OCI-M2 (cell line): ENCODE data around the gene GTF3C1.
"Not testable (repeated sequence)": the region's sequence is repeated elsewhere in the genome, so short reads cannot be mapped to it uniquely, and the experiment has no call there.

Experiments used
- DNase-seq: peaks from one replicate; lab custom pipeline; 2025; ENCODE audit not compliant: unreplicated experiment; lab: John Stamatoyannopoulos, UW

Gene GTF3C1

DNA sequence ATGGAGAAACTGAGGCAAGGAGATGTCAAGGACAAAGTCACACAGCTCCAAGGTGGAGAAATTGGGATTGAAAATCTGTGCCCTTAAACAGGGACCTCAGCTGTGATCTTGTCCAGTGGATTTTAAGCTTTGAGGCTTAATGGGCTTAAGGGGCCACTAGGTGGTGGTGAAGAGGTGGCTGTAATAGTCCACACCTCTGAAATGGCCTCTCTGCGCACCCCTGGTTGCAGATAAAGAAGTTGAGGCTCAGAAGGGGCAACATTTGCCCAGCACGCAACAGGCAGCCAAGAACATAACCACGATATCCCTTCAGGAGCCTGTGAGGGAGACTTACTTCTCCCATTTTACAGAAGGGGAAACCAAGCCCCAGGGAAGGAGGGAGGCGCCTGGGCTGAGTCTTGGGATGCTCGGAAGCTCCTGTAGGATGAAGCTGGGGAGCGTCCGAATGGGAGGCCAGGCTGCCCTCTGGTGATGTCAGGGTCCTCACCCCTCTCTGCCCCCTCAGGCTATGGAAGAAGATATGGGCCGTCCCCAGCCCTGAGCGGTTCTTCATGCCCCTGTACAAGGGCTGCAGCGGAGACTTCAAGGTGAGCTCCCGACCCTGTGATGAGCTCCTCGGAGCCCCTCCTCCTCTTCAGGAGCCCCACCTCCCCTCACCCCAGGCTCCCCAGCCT, 104.1 kb downstream of the GTF3C1 start:
- DNase-seq = no peak

DNA sequence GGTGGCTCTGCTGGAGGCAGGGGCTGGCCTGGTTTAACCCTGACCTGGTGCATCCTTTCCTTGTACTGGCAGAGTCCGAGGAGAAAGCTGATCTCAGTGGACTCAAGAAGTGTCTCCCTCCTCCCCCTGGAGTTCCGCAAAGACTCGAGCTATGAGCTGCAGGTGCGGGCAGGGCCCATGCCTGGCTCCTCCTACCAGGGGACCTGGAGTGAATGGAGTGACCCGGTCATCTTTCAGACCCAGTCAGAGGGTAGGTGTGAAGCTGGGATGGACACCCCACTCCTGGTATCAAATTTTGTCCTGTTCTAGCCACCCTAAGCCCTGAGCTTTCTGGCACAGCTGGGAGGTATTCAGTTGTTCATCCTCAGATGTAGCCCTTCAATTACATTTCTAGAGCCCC, 105.2 kb downstream of the GTF3C1 start:
- DNase-seq = no peak

DNA sequence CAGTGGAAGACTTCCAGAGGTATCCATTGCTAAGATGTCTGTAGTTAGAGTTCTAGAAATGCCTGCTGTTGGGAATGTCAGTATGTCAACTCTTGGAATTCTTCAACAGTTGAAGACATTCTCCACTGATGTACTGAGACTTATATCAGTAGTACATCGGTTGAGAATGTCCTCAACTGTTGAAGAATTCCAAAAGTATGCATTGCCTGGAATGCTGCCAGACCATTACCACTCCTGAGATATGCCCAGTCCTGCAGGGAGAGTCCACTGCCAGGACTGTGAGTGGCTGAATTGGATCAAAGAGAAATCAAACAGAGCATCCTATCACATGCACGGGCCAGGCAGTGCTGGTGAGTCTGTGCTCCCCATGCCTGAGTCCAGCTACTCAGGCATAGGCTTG, 105.7 kb downstream of the GTF3C1 start:
- DNase-seq = no peak

DNA sequence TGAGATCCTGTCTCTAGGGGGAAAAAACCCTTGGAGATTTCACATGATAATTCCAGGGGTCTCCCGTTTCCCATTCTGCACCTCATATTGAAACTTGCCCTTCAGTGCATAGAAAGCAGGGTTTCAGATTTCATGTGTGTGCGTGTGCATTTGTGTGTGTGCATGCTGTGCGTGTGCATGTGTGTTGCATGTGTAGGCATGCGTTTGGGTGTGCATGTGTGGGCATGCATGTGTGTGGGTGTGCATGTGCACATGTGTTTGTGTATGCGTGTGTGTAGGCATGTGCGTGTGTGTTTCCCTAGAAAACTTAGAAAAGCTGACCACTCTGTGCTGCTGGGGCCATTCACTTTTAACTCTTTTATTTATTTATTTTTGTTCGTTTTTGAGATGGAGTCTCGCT, 107.7 kb downstream of the GTF3C1 start:
- no peak for DNase-seq

DNA sequence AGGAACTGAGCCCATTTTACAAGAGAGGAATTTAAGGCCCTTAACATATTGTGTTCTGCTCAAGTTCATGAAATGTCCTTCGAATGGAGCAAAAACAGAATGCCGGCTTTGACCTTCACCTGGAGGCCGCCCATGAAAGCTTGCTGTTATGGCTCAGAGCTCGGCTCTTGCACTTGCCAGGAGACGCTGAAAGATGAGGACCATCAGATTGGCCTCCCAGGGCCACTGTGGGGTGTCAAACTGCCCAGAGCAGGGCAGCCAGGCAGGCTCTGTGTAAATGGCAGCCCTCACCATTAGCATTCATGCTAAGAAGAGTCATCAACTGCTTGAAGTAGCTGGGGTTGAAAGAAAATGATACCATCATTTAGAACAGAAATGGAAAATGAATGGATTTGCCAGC, 108.4 kb downstream of the GTF3C1 start:
- no peak for DNase-seq

DNA sequence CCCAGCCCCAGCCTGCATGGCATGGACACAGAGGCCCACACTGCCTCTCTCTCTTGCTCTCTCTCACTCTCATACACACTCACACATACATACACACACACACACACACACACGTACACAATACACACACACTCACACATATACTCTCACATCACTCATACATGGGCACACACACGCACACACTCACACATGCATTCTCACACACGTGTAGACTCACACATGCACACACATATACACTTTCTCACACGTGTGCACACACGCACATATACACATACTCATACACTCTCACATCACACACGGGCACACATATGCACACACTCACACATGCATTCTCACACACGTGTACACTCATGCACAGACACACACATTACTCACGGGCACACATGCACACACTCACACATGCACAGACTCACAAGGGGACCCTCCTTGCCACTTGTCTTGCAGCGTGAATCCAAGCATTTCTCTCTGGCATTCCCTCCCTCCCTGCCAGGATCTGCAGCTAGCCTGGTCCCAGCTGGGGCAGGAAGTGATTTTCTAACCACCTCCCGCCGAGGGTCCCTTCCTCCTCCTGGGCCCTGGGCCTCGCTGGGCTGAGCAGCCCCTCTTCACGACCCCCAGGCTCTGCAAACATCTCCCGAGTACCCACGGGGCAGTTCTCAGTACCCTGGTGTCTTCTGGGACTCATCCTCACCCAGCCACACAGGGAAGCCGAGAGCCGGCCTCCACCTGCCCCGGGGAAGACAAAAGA, 110.3 kb downstream of the GTF3C1 start:
- DNase-seq = no peak

DNA sequence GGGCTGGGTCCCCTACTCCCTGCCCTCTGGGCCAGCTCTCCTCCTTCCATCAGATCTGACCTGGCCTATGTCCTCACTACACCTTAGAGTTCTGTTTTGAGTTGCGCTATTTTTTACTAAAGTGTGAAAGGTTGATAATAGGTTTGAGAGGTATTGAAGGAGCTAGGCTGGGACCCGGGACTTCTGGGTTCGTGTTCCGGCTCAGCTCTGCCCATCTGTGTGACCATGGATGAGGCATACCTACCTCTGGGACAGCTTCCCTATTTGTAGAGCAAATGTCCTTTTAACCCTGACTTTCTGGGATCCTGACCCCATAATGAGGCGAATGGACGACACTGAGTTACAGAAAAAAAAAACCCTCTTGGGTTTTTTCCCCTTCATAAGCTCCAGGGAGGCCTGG, 111.8 kb downstream of the GTF3C1 start:
- DNase-seq = no peak

DNA sequence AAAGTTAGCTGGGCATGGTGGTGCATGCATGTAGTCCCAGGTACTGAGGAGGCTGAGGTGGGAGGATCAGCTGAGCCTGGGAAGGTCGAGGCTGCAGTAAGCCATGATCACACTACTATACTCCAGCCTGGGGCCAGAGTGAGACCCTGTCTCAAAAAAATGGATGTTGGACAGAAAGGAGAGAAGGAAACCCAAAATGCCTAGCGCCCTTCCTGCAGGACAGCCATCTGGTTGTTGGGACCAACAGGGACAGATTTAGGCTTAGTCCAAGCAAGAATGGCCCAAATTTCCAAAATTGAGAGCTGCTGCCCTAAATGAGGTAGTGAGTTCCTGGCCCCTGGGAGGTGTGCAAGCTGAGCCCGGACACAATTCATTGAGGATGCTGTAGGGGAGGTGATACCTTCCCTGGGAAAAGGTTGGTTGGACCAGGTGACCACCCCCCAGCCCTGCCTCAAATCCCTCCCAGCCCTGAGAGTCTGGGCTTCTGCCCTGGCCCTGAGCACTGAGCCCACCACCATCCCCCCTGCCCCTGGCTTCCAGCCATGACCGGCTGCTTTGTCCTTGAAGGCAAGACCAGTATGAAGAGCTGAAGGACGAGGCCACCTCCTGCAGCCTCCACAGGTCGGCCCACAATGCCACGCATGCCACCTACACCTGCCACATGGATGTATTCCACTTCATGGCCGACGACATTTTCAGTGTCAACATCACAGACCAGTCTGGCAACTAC, 112.6 kb downstream of the GTF3C1 start:
- DNase-seq = no peak

DNA sequence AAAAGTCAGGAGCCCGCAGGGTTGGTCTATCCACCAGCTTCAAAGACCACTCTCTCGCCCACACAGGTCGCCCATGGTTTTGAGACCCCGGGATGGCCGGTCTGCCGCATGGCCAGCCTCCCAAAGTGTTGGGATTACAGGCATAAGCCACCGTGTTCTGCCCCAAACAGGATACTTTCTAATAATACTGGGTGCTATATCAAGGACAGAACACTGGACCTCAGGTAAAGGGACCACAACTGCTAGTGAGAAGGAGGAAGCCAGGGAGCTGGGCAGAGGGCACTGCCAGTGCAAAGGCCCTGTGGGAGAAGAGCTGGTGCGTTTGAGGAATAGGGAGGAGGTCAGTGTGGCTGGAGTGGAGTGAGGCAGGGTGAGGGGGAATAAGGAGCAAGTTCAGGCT, 113.6 kb downstream of the GTF3C1 start:
- no peak for DNase-seq

DNA sequence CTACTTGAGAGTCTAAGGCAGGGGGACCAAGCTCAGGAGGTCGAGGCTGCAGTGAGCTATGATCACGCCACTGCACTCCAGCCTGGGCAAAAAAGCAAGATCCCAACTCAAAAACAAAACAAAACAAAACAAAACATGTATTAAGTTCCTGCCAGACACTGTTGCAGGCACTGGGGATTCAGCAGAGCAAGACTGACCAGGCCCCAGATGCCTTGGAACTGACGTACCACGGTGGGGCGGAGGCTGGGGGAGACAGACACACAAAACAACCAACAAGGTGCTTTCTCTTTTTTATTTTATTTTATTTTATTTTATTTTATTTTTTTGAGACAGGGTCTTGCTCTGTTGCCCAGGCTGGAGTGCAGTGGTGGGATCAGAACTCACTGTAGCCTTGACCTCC, 114.6 kb downstream of the GTF3C1 start:
- not testable (repeated sequence) for DNase-seq

DNA sequence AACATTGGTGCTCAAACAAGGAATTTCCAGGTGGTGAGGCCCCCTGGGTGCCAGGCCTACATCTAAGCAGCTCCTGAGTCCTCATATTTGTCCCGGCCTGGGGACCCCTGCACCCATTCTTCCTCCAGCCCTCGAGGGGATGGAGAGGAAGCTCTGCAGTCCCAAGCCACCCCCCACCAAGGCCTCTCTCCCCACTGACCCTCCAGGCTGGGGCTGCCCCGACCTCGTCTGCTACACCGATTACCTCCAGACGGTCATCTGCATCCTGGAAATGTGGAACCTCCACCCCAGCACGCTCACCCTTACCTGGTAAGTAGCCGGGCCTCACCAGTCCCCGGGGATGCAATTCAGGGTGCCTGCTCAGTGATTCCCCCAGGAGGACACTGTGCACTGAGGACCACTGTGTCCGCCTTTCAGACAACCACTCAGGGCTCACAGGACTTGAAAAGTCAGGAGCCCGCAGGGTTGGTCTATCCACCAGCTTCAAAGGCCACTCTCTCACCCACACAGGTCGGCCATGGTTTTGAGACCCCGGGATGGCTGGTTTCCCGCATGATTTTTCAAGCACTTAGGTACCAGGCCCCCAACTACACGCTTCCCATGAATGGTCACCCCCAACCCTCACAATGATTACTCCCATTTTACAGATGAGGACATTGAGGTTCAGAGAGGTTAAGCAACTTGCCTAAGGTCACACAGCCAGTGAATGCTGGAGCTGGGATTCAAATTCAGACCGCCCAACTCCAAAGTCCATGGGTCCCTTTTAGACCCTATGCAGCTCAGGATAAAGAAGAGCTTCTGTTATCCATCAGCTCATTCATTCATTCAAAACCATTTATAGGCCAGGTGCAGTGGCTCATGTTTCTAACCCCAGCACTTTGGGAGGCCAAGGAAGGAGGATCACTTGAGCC, 115.3 kb downstream of the GTF3C1 start:
- DNase-seq = no peak

DNA sequence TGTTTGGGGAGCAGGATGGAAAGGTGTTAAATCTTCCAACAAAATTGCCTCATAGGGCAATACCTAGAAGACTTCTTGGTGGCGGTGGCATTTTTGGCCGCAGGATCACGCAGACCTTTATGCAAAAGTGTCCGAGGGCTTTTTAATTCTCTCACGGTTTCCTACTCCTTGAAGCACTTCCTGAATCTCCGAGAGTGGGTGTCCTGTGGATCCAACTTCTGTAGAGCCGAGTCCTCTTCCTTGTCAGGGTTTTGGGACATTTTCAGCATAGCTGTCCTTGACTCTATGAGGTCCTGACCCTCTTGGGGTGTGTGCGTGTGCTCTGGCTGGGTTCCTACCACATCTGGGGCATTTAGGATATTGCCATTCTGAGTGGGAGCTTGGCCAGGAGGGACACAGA, 116.1 kb downstream of the GTF3C1 start:
- no peak for DNase-seq

DNA sequence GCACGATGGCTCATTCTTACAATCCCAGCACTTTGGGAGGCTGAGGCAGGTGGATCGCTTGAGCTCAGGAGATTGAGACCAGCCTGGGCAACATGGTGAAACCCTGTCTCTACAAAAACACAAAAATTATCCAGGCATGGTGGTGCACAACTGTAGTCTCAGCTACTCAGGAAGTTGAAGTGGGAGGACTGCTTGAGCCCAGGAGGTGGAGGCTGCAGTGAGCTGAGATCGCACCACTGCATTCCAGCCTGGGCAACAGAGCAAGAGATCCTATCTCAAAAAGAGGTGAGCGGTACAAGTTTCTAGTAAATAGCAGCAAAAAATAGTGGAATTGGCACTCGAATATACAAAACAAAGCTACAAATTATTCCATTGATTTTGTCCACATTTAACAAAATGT, 116.5 kb downstream of the GTF3C1 start:
- DNase-seq = not testable (repeated sequence)

DNA sequence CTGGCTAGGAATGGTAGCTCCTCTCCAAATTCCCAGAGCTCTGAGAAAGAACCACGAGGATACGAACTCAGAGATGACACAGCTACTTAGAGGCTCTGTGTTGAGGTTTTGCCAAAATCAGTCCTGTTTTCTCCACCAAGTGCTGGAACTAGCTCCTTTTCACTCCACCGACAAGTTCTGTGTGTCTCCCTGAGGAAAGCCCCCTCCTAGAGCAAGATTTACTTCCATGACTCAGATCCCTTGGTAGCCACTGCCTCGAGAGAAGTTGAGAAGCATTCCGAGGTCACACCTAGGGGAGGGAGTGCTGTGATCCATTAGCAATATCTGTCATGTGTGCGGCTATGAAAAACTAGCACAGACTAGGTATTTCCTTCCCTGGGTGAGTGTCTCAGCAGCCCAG, 117.2 kb downstream of the GTF3C1 start:
- no peak for DNase-seq

DNA sequence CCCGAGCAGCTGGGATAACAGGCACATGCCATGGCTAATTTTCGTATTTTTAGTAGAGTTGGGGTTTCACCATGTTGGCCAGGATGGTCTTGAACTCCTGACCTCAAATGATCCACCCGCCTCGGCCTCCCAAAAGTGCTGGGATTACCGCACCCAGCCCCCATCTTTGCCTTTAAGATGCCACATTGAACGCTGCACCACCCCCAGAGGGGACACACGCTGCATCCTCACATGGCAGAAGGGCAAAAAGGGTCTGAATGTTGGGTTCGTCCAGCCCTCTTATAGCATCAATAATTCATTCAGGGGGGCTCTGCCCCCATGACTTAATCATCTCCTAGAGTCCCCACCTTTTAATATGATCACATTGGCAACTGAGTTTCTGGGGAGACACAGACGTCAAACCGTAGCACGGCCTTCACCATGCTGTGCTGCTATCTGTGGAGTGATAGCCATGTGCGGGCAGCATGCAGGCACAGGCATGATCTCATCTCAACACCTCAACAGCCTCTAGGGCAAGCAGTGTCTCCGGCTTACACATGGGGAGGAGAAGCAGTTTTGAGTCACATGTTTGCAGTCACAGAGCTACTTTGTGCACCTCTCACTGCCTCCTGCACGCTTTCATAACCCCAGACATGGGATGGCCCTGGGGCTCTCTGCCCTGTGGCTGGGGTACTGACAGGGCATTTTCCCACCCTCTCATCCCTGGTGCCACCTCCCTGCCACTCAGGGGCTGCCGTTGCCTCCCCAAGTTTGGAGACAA, 117.8 kb downstream of the GTF3C1 start:
- DNase-seq = no peak

DNA sequence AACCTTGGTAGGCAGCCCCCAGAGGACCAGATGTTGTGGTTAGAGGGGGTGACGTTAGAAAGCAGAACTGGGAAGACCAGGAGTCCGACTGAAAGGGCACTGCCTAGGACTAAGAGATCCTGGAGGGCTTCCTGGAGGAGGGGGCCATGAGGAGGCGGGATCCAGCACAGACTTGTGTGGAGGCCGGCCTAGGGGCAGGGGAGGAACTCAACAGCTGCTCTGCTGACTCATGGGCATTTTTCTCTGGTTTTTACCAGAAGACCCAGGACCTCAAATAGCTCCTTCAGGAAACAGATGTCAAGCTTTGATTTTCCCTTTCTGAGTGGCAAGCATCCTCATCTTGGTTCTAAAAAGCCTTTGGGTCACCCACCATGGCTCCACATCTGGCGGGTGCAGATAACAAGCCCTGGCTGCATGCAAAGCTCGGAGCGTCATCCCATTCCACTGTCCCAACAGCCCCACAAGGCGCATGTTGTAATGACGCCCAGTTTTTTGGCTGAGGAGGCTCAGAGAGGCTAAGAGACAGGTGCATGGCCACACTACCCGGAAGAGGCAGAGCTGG, 118.7 kb downstream of the GTF3C1 start:
- no peak for DNase-seq

DNA sequence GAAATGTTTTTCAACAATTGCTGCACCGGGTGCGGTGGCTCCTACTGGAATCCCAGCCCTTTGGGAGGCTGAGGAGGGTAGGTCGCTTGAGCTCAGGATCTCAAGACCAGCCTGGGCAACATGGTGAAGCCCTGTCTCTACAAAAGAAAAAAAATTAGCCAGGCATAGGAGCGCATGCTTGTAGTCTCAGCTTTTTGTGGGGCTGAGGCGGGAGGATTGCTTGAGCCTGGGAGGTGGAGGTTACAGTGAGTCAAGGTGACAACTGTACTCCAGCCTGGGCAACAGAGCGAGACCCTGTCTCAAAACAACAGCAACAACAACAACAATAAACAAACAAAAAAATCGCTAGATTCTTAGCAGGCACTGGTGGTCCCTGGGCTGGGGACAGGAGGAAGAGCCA, 119.2 kb downstream of the GTF3C1 start:
- no peak for DNase-seq

DNA sequence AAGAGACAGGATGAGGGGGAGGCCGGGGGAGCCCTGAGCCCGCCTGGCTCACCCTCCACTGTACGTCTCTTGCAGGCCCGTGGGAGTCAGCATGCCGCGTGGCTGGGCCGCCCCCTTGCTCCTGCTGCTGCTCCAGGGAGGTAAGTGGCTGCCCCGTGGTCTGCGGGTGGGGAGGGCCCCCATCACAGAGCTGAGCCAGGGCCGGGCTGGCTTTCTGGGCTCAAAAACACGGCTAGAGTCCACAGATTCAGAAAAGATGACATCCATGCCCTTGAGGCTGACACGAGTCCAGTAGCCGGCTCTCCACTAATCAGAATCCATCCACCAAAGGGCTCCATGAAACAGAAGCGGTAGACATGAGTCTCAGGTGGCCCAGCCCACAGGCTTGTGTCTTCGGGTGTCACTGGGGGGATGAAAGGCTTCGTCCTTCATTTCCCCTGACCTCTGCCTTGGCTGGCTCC, 119.7 kb downstream of the GTF3C1 start:
- no peak for DNase-seq

DNA sequence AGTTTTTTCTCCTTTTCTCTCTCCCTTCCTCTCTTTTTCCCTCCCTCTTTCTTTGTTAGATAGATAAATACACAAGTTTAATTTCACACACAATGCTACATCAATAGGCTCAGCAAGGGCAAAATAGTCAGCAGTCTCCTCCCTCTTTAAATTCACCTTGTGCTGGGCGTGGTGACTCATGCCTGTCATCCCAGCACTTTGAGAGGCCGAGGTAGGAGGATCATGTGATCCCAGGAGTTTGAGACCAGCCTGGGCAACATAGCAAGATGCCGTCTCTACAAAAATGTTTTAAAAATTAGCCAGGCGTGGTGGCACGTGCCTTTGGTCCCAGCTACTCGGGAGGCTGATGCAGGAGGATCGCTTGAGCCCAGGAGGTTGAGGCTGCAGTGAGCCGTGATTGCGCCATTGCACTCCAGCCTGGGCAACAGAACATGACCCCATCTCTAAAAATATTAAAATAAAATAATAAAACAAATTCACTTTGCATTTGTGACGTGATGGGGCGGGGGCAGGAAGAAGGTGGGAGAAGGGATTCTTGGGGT, 120.3 kb downstream of the GTF3C1 start:
- DNase-seq = no peak
